Sigmoid colon (tissue), 4 donors: ENCODE data around the gene CYTH1.

ENCODE experiments used
- POLR2AphosphoS5 ChIP-seq, 4 donors: sonication (generic); formaldehyde crosslinking; IDR thresholded peaks; one replicate each; pipeline ENCODE4 v1.6.1; 2017; ENCODE audit warnings: antibody characterized with exemption in 4 of 4
- TF ChIP-seq, protein P1 (sequence below), 4 experiments: fragments of 450-650 bp in 3 of 4; fragments of 200-600 bp in 1 of 4; IDR thresholded peaks; one replicate each; pipeline ENCODE4 v1.5.1; 2016 to 2019; ENCODE audit warnings: antibody characterized with exemption in 4 of 4, mild to moderate bottlenecking in 3 of 4, moderate library complexity in 2 of 4

DNA sequence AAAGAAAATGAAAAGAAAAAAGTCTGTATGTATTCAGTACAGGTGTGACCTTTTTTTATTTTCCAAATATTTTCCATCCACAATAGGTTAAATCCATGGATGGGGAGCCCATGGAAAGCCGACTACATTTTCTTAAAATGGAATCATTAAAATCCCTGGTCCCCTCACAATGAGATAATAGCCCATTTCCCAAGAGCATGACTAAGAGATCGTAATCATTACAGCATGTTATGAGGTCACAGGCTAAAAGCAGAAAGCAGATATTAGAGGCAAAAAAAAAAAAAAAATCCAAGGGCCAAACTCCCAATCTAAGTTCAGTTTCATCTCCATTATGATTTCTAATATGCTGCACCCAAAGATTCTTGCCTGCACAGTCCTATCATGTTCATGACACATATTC, 44.7 kb downstream of the CYTH1 start:
- TF ChIP-seq, protein P1, sequence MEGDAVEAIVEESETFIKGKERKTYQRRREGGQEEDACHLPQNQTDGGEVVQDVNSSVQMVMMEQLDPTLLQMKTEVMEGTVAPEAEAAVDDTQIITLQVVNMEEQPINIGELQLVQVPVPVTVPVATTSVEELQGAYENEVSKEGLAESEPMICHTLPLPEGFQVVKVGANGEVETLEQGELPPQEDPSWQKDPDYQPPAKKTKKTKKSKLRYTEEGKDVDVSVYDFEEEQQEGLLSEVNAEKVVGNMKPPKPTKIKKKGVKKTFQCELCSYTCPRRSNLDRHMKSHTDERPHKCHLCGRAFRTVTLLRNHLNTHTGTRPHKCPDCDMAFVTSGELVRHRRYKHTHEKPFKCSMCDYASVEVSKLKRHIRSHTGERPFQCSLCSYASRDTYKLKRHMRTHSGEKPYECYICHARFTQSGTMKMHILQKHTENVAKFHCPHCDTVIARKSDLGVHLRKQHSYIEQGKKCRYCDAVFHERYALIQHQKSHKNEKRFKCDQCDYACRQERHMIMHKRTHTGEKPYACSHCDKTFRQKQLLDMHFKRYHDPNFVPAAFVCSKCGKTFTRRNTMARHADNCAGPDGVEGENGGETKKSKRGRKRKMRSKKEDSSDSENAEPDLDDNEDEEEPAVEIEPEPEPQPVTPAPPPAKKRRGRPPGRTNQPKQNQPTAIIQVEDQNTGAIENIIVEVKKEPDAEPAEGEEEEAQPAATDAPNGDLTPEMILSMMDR (IDR thresholded peaks at IDR 0.05) = no peak
- TF ChIP-seq POLR2AphosphoS5 (IDR thresholded peaks at IDR 0.05) = peak in 1 of 4 donors; percentile 38
